ENCODE data around the gene ECE2.

The ECE2 gene

GRCh38 chr3:184308744-184309143, 32.9 kb downstream of the ECE2 start:
- in situ Hi-C loops (cut with MboI; ENCODE audit: low sequenced_read_pairs) = no loop called here

GRCh38 chr3:184311633-184312032, 35.8 kb downstream of the ECE2 start:
- in situ Hi-C loops (cut with MboI; ENCODE audit: low sequenced_read_pairs) = no loop called here

- in situ Hi-C loops (cut with MboI; ENCODE audit: low sequenced_read_pairs) = no loop called here
Observed at GRCh38 chr3:184314363-184314699, 38.5 kb downstream of the ECE2 start, which contains the start of gene EIF4G1. EIF4G1 (plus strand) TSS chr3:184314606; CDS start chr3:184315797, 1,191 bp downstream.

- in situ Hi-C loops (cut with MboI; ENCODE audit: low sequenced_read_pairs) = no loop called here
Observed at GRCh38 chr3:184314700-184315542, 39.1 kb downstream of the ECE2 start.

GRCh38 chr3:184315543-184315867, 39.7 kb downstream of the ECE2 start:
- in situ Hi-C loops (cut with MboI; ENCODE audit: low sequenced_read_pairs) = no loop called here

GRCh38 chr3:184315871-184316661, 40.2 kb downstream of the ECE2 start:
- in situ Hi-C loops (cut with MboI; ENCODE audit: low sequenced_read_pairs) = no loop called here

GRCh38 chr3:184316792-184317191, 41.0 kb downstream of the ECE2 start:
- in situ Hi-C loops (cut with MboI; ENCODE audit: low sequenced_read_pairs) = no loop called here

- in situ Hi-C loops (cut with MboI; ENCODE audit: low sequenced_read_pairs) = no loop called here
Observed at GRCh38 chr3:184317201-184317600, 41.4 kb downstream of the ECE2 start.

- in situ Hi-C loops (cut with MboI; ENCODE audit: low sequenced_read_pairs) = no loop called here
Observed at GRCh38 chr3:184320104-184320445, 44.3 kb downstream of the ECE2 start.

- in situ Hi-C loops (cut with MboI; ENCODE audit: low sequenced_read_pairs) = no loop called here
Observed at GRCh38 chr3:184321666-184322065, 45.8 kb downstream of the ECE2 start.

GRCh38 chr3:184322731-184323487, 47.1 kb downstream of the ECE2 start:
- in situ Hi-C loops (cut with MboI; ENCODE audit: low sequenced_read_pairs) = no loop called here

GRCh38 chr3:184323696-184324095, 47.9 kb downstream of the ECE2 start:
- in situ Hi-C loops (cut with MboI; ENCODE audit: low sequenced_read_pairs) = no loop called here

GRCh38 chr3:184325269-184325668, 49.4 kb downstream of the ECE2 start:
- in situ Hi-C loops (cut with MboI; ENCODE audit: low sequenced_read_pairs) = no loop called here

GRCh38 chr3:184325715-184326369, 50.0 kb downstream of the ECE2 start:
- in situ Hi-C loops (cut with MboI; ENCODE audit: low sequenced_read_pairs) = no loop called here

- in situ Hi-C loops (cut with MboI; ENCODE audit: low sequenced_read_pairs) = no loop called here
Observed at GRCh38 chr3:184327171-184327570, 51.3 kb downstream of the ECE2 start.

- in situ Hi-C loops (cut with MboI; ENCODE audit: low sequenced_read_pairs) = no loop called here
Observed at GRCh38 chr3:184328516-184328915, 52.7 kb downstream of the ECE2 start.

- in situ Hi-C loops (cut with MboI; ENCODE audit: low sequenced_read_pairs) = no loop called here
Observed at GRCh38 chr3:184332370-184333090, 56.7 kb downstream of the ECE2 start.

- in situ Hi-C loops (cut with MboI; ENCODE audit: low sequenced_read_pairs) = no loop called here
Observed at GRCh38 chr3:184333190-184333589, 57.4 kb downstream of the ECE2 start.

- in situ Hi-C loops (cut with MboI; ENCODE audit: low sequenced_read_pairs) = no loop called here
Observed at GRCh38 chr3:184333700-184334099, 57.9 kb downstream of the ECE2 start.

- in situ Hi-C loops (cut with MboI; ENCODE audit: low sequenced_read_pairs) = no loop called here
Observed at GRCh38 chr3:184334470-184335158, 58.8 kb downstream of the ECE2 start.
